IPS-18a (cell line): ENCODE data around the gene TKT.

Experiments used
- H3K27ac ChIP-seq: one replicate; pipeline ENCODE4 v1.5.1; 2013; ENCODE audit warnings: low read length
- H3K27me3 ChIP-seq: one replicate; pipeline ENCODE4 v1.6.1; 2013; ENCODE audit warnings: mild to moderate bottlenecking, low read length; ENCODE audit not compliant: control insufficient read depth, insufficient read depth
- H3K36me3 ChIP-seq: one replicate; pipeline ENCODE4 v1.6.1; 2013; ENCODE audit warnings: low read depth, low read length; ENCODE audit not compliant: control insufficient read depth
- H3K4me1 ChIP-seq: one replicate; pipeline ENCODE4 v1.6.1; 2013; ENCODE audit warnings: low read depth, low read length; ENCODE audit not compliant: control insufficient read depth
- H3K4me3 ChIP-seq: one replicate; pipeline ENCODE4 v1.5.1; 2013; ENCODE audit warnings: low read length
- H3K9ac ChIP-seq: one replicate; pipeline ENCODE4 v1.6.1; 2013; ENCODE audit warnings: mild to moderate bottlenecking, low read length, moderate library complexity
- H3K9me3 ChIP-seq: one replicate; pipeline ENCODE4 v1.6.1; 2013; ENCODE audit warnings: low read depth, low read length; ENCODE audit not compliant: control insufficient read depth

The TKT gene

GRCh38 chr3:53236112-53236841 is 19.5 kb downstream of the TKT start:
- H3K27ac ChIP-seq = peak overlapping the region; percentile 51

DNA sequence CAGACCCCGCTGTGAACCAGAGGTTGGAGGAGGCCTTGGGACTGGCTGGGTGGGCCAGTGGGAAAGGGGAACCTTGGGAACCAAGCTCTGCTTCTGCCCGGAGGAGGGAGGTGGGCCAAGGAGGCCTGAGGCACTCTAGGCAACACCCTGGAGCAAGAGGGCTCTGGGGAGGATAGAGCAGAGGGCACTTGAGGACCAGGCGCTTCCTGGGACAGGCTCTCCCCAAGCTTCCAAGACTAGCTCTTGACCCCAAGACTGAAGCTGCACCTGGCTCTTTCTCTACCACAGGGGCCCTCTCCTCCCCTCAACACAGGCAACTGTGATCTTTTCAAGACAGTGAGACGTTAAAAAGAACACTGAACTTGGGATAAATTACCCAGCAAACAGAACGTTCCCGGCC is 20.3 kb downstream of the TKT start:
- Histone ChIP-seq H3K4me1 (no peaks in the 10 kb centered on the region), H3K27ac (no peak overlapping the region), H3K9me3 (no peaks in the 10 kb centered on the region), H3K4me3 (no peak overlapping the region), H3K9ac (no peak overlapping the region), H3K36me3 (peaks cover 93% of the 10 kb centered on the region), H3K27me3 (no peaks in the 10 kb centered on the region)

More at GRCh38 chr3:53236112-53236841, 19.5 kb downstream of the TKT start:
- Histone ChIP-seq H3K9me3 (no peaks in the 10 kb centered on the region), H3K4me3 (no peak overlapping the region), H3K4me1 (no peaks in the 10 kb centered on the region), H3K36me3 (peaks cover 92% of the 10 kb centered on the region), H3K27me3 (no peaks in the 10 kb centered on the region), H3K9ac (no peak overlapping the region)

- Histone ChIP-seq H3K4me3 (no peak overlapping the region), H3K27me3 (no peaks in the 10 kb centered on the region), H3K36me3 (peaks cover 93% of the 10 kb centered on the region), H3K9ac (no peak overlapping the region), H3K9me3 (no peaks in the 10 kb centered on the region), H3K4me1 (no peaks in the 10 kb centered on the region), H3K27ac (no peak overlapping the region)
Observed at GRCh38 chr3:53234841-53235232, 21.0 kb downstream of the TKT start.

DNA sequence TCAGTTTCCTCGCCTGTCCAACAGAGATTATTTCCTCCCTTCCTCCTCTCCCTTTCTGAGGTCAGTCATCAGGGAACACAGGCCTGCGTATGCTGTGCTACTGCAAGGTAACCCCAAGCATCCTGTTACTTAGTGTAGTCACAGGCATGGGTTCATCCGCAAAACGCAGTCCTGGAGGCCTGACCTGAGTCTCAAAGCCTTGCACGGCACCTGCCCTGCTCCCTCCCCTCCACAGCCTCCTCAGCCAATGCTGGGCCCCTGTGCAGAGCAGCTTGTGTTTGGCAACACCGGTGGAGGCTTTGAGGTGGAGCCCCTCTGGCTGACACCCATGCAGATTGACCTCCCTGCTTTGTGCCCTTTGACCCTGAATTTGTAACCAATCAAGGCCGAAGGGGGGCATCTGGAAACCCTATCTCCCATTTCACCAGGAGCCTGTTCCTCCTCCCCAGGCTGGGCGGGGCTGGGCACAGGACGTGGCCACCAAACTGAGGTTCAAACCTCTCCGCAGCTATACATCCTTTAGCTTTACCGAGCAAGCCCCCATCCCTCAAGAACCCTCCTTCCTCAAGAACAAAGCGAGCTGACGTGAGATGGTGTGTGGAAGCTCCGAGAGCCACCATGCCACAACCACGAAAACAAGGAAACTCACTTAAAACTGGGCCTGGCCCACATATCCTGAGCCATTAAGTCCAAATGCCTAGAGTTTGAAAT is 21.5 kb downstream of the TKT start:
- Histone ChIP-seq H3K4me1 (no peaks in the 10 kb centered on the region), H3K36me3 (peaks cover 93% of the 10 kb centered on the region), H3K27me3 (no peaks in the 10 kb centered on the region), H3K27ac (no peak overlapping the region), H3K9me3 (no peaks in the 10 kb centered on the region), H3K9ac (no peak overlapping the region), H3K4me3 (no peak overlapping the region)

DNA sequence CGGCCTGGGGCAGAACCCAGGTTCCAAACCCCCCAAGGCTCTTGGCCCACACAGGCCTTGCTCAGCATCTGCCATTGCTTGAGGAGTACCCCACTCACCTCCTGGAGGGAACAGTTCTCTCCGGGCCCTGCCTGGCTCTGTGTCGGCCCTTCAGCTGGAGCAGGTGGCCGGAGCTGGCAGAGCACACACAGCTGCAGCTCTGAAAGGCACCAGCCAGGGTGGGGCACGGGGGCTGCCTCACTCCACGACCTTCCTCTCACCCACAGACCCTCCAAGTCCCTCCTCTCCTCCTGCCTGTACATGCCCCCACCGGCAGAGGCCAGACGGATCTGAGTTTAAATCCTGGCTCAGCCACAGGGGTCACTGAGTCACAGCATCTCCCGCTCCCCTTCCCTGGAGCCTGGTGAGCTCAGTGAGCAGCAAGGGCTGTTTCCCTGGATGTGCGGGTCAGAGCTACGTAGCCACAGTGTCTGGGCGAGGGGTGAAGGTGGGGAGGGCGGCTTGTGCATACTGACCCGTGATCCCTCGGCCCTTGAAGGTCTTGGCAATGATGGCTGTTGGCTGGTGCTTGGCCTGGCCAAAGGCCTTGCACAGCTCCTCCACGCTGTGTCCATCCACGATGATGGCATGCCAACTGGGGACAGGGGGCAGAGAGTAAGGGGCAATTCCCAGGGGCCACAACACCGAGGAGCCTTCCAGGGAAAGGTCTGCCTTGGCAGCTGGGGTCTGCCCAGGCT is 23.0 kb downstream of the TKT start:
- Histone ChIP-seq H3K4me1 (no peaks in the 10 kb centered on the region), H3K9ac (no peak overlapping the region), H3K27me3 (no peaks in the 10 kb centered on the region), H3K27ac (no peak overlapping the region), H3K9me3 (no peaks in the 10 kb centered on the region), H3K36me3 (peaks cover 94% of the 10 kb centered on the region), H3K4me3 (no peak overlapping the region)

GRCh38 chr3:53231532-53232511 is 24.0 kb downstream of the TKT start:
- Histone ChIP-seq H3K9me3 (no peaks in the 10 kb centered on the region), H3K9ac (no peak overlapping the region), H3K4me3 (no peak overlapping the region), H3K27me3 (no peaks in the 10 kb centered on the region), H3K27ac (no peak overlapping the region), H3K4me1 (no peaks in the 10 kb centered on the region), H3K36me3 (peaks cover 96% of the 10 kb centered on the region)

DNA sequence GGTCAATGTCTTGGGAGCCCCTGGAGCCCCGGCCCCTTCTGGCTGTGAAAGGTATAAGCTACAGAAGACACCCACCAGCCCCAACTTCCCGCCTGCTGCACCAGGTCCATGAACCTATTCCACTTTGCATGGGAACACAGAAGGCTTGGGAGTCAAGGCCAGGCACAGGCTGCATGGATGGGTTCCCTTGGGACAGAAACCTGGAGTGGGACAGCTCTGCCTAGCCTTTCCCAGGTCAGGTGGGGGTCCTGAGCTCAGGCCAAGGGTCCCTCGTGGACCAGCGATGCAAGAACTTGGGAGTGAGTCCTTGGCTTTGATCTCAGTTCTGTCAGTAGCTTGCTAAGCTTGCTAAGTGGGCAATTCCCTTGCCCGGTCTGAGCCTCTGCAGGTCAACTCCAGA is 25.0 kb downstream of the TKT start:
- H3K27me3 ChIP-seq = no peaks in the 10 kb centered on the region
- peaks cover 98% of the 10 kb centered on the region for H3K36me3 ChIP-seq
- H3K9ac ChIP-seq = no peak overlapping the region
- H3K27ac ChIP-seq = no peak overlapping the region
- no peaks in the 10 kb centered on the region for H3K9me3 ChIP-seq
- H3K4me1 ChIP-seq = no peaks in the 10 kb centered on the region
- no peak overlapping the region for H3K4me3 ChIP-seq

DNA sequence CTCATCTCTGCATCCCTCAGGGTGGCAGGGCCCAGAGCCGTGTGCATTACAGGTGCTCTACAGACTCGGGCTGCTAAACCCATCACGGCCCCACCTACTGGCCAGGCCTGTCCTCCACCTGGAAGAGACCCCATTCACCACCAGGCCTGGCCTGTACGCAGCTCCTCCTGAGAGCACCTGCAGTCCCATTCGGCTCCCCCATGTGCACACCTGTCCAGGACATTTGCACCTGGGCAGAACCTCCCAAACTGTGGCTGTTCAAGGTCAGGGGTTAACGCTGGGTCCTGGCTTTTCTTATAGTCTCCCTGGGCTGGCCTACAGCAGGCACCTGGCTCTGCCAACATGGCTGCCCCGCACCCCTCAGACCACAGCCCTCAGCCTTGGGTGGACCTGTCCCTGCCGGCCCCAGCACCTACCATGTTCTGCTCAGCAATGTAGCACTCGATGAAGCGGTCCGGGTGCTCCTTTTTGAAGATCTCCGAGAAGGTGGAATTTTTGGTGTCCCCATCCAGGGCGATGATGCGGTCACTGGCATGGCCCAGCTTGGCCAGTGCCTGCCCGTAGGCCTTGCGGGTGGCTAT is 25.7 kb downstream of the TKT start:
- Histone ChIP-seq H3K4me3 (no peak overlapping the region), H3K9ac (no peak overlapping the region), H3K9me3 (no peaks in the 10 kb centered on the region), H3K4me1 (no peaks in the 10 kb centered on the region), H3K27me3 (no peaks in the 10 kb centered on the region), H3K27ac (no peak overlapping the region), H3K36me3 (peaks cover 98% of the 10 kb centered on the region)

DNA sequence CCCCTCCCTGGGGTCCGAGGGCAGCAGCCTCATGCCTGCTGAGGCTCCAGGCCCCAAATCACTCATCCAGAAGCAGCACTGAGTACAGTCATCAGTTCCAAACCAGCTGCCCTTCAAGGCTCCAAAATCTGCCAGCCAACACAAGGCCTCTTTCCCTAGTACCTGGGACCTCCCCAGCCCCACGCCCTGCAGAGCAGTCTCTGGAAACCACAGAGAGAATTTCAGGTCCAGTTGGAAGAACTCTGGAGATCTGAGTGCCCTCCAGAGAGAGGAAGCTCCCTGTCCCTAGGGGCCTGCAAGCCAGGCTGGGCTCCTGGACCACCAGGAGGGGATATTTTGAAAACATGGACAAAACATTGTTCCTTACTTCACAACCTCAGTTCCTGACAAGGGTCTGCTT is 26.2 kb downstream of the TKT start:
- H3K27ac ChIP-seq = no peak overlapping the region
- H3K27me3 ChIP-seq = no peaks in the 10 kb centered on the region
- no peak overlapping the region for H3K4me3 ChIP-seq
- no peaks in the 10 kb centered on the region for H3K9me3 ChIP-seq
- H3K9ac ChIP-seq = no peak overlapping the region
- no peaks in the 10 kb centered on the region for H3K4me1 ChIP-seq
- H3K36me3 ChIP-seq = peaks cover 100% of the 10 kb centered on the region

DNA sequence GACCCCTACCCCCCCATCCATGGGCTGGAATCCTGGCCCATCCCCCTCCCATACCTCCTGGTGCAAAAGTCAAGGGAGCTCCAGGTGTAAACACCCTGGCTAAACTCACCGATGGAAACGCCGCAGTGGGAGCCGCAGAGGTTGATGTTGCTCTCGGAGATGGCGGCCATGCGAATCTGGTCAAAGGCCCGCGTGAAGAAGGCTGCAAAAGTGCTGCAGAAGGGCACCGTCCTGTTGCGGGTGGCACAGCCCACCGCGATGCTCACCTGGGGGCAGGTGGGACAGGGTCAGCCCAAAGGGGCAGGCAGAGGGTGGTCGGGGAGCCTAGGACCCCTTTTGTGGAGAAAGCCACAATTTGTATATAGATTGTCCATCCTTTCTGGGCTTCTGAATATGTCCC is 26.7 kb downstream of the TKT start:
- no peak overlapping the region for H3K4me3 ChIP-seq
- no peaks in the 10 kb centered on the region for H3K27me3 ChIP-seq
- H3K27ac ChIP-seq = no peak overlapping the region
- peaks cover 100% of the 10 kb centered on the region for H3K36me3 ChIP-seq
- no peaks in the 10 kb centered on the region for H3K4me1 ChIP-seq
- H3K9me3 ChIP-seq = no peaks in the 10 kb centered on the region
- H3K9ac ChIP-seq = no peak overlapping the region
